ELR (cell line): ENCODE data around the gene GNGT2.

ENCODE experiments used
- DNase-seq: peaks from one replicate; pipeline ENCODE4 v3.0.0-alpha.2; 2015; ENCODE audit warnings: low read depth

Gene GNGT2

DNA sequence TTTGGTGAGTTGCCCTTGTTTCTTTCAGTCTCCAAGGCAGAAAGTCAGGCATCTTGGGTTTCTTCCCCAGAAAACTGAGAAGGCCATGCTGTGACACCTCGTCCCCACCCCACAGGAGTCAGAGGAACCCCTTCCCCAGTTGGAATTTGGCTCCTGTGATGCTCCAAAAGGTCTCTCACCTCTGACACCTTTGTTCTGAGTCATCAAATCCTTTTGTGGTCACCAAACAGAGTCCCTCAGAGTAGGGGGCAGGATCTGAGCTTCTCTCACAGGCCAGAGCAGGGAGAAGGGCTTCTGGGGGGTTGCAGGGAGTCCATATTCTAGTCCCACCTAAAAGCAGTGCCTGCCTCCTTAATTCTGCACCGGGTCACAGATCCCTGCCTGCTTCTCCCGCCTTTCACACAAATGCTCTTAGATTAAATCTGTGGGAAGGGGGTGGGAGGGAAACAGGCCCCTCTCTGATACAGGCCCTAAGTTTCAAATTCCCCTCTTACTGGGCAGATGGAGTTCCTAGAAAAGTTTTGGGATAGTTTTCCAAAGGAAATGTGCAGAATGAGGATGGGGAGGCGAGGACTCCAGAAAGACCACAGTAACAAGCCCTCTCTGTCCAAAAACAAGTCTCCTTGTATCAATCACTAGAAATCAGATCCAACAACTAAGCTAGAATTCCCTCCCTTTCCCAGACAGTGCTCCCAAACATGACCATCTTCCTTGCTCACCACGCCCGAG is 18.9 kb upstream of the GNGT2 start:
- DNase-seq: no peak

DNA sequence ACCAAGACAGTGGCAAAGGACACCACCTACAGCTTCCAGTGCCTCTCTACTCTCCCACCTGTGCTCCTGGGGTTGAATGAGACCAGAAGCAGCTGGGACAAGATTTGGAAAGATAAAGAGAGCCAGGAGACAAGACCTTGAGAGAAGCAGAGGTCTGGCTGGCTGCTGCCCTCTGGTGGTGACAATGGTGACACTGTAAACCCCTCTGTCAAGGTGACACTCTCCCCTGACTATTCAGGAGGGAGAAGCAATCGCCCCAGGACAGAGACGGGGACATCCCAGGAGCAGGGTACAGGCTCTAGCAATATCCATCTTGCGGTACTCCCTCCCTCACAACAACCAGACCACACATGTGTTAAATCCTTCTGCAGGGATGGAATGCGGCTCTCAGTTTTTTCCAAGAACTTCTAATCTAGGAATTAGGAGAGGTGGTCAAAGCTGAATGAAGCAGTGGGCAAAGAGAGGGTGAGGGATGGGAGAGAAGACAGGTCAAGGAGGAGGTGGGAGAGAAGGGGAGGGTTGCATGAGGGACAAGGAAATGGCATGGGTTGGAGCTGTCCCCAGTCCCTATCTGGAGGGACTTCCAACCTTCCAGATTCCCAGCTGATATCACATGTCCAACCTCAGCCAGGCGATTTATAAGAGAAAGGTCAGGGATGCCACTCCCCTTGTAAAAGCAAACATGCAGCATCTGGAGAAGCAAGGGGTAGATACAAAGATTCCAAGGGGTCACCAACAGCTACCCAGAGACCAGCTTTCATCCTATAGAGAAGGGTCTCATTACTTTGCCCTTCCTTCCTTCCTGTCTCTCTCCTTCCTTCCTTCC is 17.3 kb upstream of the GNGT2 start:
- DNase-seq: peak; percentile 80

DNA sequence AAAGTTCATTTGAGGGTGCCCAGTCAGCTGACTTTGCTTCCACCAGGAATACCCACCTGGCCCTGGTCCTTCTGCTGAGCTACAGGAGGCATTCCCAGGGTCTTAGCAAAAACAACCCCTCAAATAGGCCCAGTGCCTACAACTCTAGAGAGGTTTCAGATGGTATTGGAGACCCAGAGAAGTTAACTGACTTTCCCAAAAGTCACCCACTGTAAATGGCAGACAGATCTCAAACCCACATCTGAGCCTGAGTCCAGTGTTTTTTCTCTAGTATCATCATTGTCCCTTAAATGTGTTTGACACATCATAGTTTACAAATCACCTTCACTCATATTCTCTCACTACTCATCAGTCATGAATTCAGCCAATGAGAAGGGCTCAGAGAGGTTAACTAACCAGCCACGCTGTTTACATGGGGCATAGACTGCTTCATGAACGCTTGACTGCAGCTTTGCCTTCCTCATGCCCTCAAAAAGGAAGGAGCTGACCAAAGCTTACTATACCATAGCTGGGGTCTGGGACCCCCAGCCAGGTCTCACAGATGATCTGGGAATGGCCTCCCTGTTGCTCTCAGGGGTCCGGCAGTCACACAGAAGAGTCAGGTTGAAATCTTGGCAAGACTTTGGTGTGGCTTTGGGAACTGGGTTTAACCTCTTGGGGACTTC is 16.5 kb upstream of the GNGT2 start:
- no peak for DNase-seq

DNA sequence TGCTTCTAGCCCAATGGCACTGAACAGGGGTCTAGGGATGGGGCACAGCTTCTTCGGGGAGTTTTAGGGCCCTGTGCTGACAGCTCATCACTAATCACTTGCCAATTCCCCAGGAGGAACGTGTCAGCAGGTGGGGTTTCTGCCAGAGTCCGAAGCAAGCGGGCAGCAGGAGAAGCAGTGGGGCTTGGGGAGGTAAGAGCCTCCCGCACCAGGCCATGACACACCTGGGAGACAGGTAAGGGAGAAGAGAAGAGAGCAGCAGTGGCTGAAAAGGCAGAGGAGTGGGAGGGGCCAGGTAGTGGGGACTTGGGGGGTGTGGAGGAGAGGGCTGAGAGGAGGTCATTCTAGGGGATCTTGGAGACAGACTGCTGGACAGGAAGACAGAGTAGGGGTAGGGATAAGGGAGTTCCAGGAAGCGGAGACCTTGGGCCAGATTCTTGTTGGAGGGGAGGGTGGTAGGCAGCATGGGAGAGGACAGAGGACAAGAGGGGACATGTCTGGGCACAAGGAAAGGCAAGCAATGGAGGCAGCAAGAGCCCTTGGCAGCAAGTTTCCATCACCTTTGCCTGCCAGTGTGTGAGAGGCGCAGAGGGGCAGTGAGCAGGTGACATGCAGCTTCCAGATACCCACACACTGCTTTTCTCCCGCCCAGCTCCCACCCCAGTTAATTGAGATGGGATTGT is 15.3 kb upstream of the GNGT2 start:
- no peak for DNase-seq

DNA sequence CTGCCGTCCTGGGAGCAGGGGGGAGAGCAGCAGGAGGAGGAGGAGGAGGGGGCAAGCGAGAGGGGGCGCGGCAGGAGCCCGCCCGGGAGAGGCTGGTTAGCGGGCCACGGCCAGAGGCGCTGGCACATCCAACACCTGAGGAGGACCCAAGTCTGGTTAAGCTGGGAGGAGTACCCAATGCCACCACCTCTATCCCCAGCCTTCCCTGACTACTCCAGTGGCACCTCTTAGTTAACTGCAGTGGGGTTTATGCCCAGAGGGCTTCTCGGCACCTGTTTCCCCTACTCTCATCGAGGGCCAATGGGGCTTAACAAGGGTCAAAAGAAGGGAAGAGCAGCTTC is 14.6 kb upstream of the GNGT2 start:
- DNase-seq: no peak

DNA sequence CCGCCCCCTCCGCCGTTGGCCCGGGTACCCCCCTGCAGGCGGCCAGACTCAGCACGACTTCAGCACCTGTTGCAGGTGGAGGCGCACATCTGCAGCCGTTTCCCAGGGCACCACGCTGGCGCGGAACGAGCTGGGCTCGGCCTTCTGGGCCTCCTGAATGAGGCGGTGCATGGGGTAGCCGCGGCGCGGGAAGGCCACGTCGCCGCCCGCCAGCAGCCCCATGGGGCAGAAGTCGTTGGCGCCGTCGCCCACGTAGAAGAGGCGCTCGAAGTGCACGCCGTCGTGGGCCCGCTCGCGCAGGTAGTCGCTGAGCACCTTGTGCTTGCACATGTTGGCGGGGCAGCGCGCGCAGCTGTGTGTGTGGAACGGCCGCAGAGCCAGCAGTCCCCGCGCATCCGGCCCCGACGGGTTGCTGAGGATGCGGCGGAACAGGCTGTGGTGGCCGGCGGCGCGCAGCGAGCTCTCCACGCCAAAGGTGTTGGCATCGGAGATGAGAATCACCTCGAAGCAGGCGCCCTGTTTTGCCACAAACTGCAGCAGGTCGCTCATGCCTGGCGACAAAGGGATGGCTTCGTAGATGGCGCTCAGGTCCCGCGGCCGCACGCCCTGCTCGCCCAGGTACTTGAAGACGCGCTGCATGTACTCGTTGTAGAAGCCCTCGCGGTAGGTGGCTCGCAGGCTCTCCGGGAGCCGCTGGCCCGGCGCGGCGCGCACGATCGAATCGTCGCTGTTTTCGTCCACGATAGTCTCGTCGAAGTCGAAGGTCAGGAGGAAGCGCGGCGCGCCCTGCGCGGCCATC is 14.0 kb upstream of the GNGT2 start:
- peak; percentile 25 for DNase-seq

DNA sequence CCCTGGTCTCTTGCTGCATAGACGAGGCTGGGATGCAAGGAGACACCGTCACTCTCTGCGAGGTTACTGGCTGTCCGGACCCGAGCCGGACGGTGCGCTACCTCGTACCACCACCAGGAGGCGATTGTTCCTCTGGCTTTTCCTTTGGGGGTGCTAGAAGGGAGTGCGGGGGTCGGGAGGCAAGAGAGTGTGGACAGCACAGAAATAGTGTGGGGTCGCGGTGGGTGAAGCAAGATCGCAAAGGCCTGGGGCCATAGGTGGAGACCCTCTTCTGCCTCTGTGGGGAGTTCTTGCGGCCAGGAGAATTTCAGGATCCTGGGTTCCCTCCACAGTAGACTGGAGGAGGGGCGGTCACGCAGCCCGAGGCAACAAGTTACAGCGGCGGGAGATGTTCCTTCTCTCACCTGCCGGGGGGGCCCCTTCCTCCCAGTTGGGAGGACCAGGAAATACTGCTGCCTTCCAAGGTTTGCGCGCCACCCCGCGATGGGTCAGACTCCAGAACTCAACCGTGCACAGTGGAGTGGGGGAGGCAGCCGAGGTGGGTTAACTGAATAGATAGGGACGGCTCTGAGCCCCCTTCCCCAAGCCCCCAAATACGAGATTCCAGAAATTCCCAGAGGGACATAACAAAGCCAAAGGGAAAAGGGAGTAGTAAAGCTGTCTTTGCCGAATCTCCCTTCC is 13.3 kb upstream of the GNGT2 start:
- DNase-seq: peak; percentile 61

DNA sequence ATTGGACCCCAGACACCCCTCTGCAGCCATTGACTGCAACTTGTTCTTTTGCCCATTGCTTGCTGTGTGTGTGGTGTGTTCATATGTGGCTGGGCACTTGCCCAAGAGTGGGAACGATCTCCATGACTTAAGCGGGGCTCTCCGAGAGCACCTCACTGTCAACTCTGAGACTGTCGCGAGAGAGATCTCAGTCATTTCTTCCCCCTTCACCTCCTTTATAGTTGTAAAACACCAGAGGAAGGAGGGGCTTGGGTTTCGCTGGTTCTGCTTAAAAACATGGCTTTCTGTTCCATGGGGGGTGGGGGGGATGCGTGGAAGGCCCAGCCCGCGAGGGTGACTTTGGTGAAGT is 12.8 kb upstream of the GNGT2 start:
- no peak for DNase-seq

DNA sequence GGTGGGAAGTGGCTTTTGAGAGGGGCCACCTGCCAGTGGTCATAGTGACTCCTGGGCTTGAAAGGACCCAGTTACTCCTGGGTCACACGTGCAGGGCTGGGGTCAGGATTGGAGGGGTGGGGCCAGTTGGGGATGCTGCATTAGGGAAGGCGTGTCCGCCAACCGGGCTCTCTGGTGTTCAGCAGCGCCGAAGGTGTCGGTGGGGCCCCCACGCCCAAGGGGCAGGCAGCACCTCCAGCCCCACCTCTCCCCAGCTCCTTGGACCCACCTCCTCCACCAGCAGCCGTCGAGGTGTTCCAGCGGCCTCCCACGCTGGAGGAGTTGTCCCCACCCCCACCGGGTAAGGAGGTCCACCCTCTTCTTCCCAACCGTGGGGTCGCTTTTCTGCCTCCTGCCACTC is 9.6 kb upstream of the GNGT2 start:
- DNase-seq: no peak

DNA sequence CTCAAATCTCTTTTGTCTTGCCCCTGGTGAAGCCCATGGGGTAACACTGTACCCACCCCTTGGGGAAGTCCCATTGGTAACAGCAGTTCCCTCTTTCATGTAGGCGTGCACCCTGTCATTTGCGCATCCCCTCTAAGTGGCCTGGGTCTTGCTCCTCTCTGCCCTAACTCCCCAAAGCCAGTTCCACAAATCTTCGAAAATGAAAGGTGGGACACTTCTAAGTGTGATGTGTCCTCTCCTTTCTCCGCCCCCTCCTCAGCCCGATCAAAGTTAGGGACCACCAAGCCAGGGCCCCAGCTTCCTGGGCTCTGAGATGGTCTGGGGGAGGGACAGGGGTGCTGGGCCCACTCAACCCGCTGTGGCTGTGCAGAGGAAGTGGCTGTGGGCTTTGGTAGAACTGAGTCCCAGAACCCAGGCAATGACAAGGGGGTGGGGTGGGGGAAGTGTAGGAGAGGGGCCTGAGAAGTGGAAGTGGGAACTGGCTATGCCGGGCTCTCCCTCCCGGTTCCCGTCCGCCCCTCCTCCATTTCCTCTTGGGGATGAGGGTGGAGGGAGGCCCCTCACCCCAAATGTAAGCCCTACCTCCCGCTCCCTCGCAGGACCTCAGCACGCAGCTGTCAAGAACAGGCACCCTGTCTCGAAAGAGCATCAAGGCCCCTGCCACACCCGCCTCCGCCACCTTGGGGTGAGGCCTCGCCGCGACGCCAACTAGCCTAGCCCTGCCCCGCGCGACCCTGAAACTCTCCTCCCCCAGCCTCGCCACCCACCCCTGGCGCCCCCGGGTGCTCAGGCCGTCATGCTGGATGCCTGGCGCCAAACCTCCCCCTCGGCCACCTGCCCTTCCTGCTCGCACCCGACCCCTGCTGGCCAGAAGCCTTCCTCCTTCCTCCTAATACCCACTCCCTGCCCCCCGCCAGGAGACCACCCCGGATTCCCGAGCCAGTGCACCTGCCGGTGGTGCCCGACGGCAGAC is 8.9 kb upstream of the GNGT2 start:
- no peak for DNase-seq

DNA sequence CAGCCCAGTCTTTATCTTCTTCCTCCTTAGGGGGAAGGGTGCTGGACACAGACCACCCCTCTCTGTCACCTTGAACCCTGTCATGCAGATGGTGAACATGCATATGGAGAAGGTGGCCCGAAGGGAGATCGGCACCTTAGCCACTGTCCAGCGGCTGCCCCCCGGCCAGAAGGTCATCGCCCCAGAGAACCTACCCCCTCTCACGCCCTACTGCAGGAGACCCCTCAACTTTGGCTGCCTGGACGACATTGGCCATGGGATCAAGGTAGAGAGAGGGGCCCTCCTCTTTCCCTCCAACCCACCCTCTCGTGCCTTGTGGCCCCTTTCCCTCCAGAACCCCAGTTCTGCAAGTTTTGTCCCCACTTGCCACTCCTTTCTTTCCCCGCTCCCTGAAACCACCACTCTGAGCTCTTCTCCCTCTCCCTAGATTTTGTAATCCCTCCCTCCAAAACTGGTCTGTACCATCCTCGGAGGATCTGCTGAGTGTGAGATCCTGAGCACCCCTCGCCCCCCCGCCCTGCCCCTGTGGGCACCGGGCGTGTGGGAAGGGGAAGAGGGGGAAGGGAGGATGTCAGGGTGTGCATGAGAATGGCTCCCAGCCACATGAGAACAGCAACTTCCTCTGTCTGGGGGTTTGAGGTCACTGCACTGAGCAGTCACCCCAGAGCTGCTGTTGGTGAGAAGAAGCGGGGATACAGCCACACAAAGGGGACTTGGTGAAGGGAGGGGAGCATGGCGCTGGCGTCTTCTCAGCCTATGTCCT is 7.5 kb upstream of the GNGT2 start:
- no peak for DNase-seq

DNA sequence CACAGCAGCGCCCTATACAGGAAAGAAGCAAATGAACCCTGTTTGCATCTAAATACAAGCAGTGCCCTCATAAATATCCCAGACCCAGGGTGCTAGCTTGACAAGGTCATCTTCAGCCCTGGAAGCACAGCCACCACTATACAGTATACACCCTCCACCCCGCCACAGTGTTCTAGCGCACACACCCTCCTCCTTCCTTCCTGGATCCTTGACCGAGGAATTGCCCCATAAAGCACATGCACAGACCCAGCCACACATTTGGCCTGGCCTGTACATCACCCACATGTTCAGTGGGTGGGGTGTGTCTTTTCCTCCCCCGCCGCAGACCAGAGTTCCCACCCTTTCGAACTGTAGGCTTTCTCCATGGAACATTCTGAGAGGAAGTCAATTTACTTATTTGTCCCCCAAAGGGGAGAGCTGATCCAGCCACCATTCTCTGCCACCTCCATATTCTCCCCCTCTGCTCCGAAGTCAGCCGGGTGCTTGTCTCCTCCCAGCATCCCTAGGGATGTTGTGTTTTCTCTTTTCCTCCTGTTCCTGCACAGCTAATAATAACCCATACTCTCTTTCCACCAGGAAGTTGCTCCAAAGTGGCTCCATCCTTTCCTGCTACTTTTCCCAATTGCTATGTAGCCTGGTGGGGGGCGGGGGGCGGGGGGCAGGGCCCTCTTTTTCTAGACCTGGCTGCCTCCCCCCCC is 6.7 kb upstream of the GNGT2 start:
- DNase-seq: no peak

DNA sequence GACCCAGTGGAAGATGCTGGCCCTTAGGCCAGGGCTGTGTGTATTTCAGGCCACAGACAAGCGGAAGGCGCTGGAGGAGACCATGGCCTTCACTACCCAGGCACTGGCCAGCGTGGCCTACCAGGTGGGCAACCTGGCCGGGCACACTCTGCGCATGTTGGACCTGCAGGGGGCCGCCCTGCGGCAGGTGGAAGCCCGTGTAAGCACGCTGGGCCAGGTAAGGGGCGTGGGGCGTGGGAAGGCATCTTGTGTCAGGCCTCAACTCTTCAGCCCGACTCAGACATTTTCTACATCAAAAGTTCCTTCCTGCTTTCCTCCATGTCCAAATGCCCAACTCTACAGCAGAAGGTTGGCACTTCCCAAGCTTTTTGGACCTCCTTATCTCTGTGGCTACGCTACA is 6.1 kb upstream of the GNGT2 start:
- DNase-seq: no peak

DNA sequence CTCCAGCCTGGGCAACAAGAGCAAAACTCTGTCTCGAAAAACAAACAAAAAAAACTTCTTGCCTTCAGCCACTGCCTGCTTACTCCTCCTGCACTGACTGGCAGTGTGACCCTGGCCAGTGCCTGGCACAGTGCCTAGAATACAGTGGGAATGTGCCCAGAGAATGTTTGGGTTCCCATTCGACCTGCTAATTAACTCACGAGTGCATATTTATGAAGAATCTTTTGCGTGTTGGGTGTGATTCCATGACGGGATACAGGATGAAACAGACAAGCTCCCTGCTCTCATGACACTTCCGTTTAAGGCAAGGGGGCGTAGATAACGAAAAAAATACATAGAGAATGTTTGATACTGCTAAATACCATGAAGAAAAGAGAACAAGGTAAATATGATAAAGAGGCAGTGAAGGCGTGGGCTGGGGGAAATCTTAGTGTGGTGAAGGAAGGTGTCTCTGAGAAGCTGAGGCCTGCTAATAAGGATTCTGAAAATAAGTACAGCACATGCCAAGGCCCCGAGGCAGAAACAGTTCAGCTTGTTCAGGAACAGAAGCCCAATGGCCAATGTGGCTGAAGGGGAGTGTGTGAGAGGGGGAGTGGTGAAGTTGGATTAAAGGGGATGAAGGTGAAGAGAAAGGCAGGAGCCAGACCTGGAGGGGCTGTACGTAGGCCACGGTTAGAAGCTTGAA is 4.4 kb upstream of the GNGT2 start:
- DNase-seq: no peak

DNA sequence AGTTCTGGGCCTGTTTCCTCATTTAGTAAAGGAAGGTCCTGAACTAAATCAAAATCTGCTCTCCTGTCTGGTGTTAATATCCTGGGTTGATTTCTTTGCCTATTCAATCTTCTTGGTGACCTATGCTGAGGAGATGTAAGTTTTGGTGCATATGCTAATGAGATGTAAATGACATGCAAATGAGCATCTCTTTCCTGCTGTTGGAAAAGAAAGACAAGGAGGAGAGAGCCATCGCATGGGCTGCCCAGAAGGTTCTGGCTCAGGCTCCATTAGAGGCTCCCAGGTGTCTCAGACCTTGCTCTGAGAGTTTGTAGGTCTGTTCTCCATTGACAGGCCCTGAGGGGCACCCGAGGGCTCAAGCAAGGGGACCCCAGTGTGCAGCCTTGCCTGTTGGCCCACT is 3.5 kb upstream of the GNGT2 start:
- no peak for DNase-seq

DNA sequence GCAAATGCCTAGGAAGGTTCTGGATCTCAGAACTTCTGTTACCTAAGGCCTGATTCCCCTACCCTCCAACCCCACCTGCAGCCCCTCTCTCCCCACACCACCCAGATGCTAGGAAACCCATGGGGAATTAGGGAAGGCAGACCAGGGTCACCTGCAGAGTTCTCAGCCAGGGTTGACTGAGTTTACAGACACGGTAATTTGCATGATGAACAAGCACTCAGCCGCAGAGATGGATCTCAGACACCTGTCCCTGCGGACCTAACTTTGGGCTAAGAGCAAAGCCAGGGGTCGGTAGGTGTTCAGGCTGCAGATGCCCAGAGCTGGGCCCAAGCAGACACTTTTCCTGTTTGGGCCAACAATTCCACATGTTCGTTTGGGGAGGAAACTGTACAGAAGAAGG is 3.0 kb upstream of the GNGT2 start:
- DNase-seq: no peak

DNA sequence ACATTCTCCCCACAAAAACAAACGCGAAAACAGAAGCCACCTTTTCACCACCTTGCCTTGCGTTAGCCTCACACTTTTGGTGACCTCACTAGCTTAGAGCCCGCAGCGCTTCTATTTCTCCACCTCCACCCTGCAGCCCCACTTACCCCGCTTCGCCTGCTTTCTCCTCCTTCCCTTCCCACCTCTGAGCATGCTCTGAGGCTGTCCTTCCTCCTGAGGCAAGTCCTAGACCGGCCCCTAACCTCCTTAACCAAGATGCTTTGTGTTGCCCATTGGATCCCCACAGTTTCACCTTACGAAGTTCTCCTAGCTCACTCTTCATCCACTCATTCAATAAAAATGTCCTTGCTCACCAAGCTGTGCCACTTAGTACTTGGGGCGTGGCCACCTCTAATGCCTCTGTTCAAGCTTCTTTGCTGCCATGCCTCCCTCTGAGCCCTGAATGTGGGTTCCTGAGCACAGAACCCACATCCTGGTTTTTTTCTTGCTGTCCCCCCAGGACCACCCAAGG is 1.3 kb downstream of the GNGT2 start:
- peak; percentile 73 for DNase-seq

DNA sequence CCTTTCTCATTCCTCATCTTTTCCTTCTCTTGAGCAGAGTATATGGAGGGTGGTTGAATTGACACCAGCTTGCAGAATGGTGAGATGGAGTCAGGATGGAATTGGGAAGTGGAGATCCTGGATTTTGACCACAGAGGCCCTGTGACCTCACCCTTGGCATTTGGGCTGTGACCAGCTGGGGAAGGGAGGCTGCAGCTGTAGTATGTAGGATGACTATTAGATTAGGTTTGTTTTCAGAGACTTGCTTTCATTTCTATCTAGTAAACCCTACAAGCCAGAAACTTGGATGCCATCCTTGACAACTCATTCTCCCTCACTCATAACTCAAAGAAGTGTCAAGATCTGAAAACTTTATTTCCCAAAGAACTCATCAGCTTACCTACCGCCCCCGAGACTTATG is 5.9 kb downstream of the GNGT2 start:
- no peak for DNase-seq
